Neutrophil (primary cell): Measurements from ENCODE around the gene HSF4.

Source experiments
- H3K27ac ChIP-seq: fragments of 200-600 bp; sonication (generic); 2 replicates; pipeline ENCODE4 v1.5.1; 2016; ENCODE audit warnings: mild to moderate bottlenecking, moderate library complexity
- H3K27me3 ChIP-seq: fragments of 200-600 bp; sonication (generic); 2 replicates; pipeline ENCODE4 v1.6.0; 2016; ENCODE audit warnings: mild to moderate bottlenecking
- H3K36me3 ChIP-seq: fragments of 200-600 bp; sonication (generic); 2 replicates; pipeline ENCODE4 v1.5.1; 2017
- H3K4me1 ChIP-seq, 2 experiments: fragments of 200-600 bp in 1 of 2; sonication (generic) in 1 of 2; 1 replicate in 1 of 2; 2 replicates in 1 of 2; pipeline versions ENCODE4 v1.5.1 to v1.6.1; 2013 to 2016; ENCODE audit warnings: low read depth in 1 of 2, low read length in 1 of 2, mild to moderate bottlenecking in 1 of 2, moderate library complexity in 1 of 2; ENCODE audit not compliant: control insufficient read depth in 1 of 2, insufficient read depth in 1 of 2
- H3K4me3 ChIP-seq, 2 experiments: fragments of 200-600 bp in 1 of 2; sonication (generic) in 1 of 2; 1 replicate in 1 of 2; 2 replicates in 1 of 2; pipeline ENCODE4 v1.5.1; 2013 to 2016; ENCODE audit warnings: low read depth in 1 of 2, low read length in 1 of 2, mild to moderate bottlenecking in 1 of 2, moderate library complexity in 1 of 2
- H3K9me3 ChIP-seq: fragments of 200-600 bp; sonication (generic); 2 replicates; pipeline ENCODE4 v1.5.1; 2016
- TF ChIP-seq, protein P1 (sequence below): fragments of 200-600 bp; sonication (generic); IDR thresholded peaks from 2 replicates; pipeline ENCODE4 v1.5.1; 2016; ENCODE audit warnings: antibody characterized with exemption

The HSF4 gene

DNA sequence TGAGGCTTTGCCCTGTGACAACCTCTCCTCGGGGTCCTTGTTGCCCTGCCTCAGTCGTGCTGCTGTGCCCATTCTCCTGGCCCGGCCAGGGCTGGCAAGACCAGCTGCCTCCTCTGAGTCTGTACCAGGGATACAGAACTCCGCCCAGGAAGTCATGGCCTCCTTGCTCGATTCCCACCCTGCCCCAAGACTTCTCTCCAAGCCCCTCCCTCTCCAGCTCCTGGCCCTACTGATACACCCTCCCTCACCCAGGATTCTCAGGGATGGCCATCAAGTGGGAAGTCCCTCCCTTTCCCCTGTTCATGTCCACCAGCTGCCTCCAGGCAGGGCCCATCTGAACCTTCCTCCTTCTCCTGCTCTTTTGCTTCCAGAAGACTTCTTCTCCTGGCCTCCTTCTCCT lies 51.2 kb downstream of the HSF4 start:
- Histone ChIP-seq H3K27me3 (no peaks in the 10 kb centered on the region), H3K36me3 (peaks cover 9% of the 10 kb centered on the region), H3K27ac (no peak overlapping the region), H3K4me1 (peaks cover 27 to 30% of the 10 kb centered on the region in 2 experiments), H3K4me3 (no peak overlapping the region), H3K9me3 (no peaks in the 10 kb centered on the region)
- TF ChIP-seq, protein P1, sequence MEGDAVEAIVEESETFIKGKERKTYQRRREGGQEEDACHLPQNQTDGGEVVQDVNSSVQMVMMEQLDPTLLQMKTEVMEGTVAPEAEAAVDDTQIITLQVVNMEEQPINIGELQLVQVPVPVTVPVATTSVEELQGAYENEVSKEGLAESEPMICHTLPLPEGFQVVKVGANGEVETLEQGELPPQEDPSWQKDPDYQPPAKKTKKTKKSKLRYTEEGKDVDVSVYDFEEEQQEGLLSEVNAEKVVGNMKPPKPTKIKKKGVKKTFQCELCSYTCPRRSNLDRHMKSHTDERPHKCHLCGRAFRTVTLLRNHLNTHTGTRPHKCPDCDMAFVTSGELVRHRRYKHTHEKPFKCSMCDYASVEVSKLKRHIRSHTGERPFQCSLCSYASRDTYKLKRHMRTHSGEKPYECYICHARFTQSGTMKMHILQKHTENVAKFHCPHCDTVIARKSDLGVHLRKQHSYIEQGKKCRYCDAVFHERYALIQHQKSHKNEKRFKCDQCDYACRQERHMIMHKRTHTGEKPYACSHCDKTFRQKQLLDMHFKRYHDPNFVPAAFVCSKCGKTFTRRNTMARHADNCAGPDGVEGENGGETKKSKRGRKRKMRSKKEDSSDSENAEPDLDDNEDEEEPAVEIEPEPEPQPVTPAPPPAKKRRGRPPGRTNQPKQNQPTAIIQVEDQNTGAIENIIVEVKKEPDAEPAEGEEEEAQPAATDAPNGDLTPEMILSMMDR = no peak

DNA sequence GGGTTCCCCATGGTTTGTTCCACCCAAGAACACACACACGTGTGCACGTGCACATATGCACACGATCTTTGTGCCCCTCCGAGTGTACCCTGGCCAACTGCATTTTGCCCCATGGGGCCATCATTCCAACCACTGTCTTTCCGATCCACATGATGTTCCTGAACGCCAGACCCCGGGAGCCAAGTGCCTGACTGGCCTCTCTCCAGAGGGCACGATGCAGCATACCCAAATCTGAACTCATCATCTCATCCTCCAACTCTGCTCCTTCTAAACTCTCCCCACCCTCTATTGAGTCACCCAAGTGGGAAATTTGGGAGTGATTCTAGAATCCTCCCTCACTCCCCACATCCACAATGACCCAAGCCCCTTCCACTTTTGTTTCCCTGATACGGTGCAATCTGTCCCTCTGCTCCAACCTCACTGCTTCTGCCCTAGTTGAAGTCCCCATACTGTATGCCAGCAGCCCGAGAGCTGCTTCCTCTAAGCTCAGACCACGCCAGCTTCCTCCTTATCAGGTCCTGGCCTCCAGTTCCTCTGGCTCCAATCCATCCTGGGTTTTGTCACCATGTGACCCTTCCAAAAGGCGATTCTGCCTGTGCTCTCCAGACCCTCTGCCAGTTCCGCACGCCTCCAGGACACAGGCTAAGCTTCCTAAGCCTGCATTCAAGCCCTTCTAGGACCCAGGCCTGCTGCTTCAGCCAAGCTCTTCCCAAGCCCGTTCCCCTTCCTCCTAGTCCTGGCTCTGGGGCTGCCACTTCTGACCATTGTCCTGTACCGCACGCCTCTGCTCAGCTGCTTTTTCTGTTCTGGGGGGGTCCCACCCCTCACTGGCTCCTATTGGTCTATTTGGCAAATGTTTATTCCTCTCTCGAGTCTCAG lies 52.3 kb downstream of the HSF4 start:
- Histone ChIP-seq H3K27ac (peak overlapping the region; percentile 69), H3K4me1 (peaks cover 27 to 30% of the 10 kb centered on the region in 2 experiments), H3K9me3 (no peaks in the 10 kb centered on the region), H3K36me3 (no peaks in the 10 kb centered on the region), H3K4me3 (no peak overlapping the region), H3K27me3 (no peaks in the 10 kb centered on the region)
- TF ChIP-seq, protein P1 = no peak
